ENCODE data around the gene PDLIM7.
"Not testable (repeated sequence)": the region's sequence is repeated elsewhere in the genome, so short reads cannot be mapped to it uniquely, and the experiment has no call there.

PDLIM7 gene

DNA sequence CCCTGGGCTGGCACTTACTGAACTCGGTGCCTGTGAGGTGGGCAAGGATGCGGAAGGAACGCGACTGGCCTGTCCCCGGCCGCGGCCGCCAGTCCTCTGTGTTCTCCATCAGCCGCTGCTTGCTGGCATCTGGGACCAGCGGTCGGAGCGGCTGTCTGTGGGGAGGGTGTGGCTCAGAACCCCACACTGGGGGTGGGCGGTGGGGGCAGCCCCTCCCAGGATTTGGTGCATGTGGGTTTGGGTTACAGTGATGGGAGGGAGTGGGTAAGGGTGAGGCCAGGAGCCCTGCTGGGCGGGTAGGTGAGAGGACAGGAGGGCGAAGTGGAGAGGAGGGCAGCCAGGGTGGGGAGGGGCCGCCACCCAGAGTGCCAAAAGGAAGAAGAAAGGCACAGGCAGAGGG, 6.4 kb downstream of the PDLIM7 start:
- DNase-seq (ENCODE audit: low read depth) = no peak

DNA sequence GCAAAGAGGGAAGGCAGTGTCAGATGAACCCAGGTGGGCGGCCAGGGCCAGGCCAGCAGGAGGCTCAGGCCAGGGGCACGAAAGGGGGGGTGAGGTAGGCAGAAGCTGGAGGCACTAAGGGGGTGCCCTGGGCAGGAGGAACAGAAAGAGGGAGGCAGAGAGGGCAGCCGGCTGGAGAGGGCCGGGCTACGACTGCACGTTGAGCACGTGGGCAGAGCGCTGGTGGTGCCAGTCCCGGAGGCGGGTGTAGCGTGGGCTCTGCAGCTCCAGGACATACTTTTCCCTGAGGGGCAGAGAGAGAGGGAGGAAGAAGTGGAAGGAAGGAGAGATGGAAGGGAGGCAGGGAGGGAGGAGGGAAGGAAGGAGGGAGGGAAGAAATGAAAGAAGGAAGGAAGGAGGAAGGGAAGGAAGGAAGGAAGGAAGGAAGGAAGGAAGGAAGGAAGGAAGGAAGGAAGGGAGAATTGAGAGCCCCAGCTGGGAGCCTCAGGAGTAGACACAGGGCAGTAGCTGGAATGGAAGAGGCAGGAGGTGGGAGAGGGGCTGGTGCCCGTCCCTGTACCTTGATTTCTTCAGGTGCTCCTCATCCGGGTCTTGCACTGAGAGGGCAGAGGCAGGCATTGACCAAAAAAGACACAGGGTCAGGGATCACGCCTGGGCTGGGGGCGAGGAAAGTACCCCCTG, 7.0 kb downstream of the PDLIM7 start:
- no peak for DNase-seq (ENCODE audit: low read depth)

DNA sequence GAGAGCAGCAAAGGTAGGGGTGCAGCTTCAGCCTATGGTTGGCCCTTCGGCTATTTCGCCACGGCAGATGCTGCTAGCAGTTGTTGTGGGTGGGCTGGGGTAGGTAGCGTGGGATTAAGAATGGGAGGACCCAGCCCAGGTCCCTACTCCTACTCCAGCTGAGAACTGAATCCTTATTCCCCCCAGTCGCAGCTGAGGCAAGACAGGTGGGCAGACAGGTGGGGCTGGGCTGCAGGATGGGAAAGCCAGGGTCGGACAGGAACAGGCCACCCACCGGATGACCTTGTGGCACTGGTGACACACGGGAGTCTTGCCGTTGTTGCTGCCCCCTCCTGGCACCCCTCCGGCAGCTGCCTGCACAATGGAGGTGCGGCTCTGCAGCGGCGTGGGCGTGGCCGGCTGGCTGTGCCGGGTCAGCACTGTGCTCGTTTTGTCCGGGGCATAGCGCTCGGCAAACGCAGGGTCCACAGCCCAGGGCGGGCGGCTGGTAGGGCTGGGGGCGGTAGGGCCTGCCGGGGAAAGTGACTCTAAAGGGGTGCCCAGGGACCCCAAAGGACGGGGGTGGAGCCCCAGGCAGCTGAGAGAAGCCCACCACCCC, 8.2 kb downstream of the PDLIM7 start:
- DNase-seq (ENCODE audit: low read depth) = no peak

DNA sequence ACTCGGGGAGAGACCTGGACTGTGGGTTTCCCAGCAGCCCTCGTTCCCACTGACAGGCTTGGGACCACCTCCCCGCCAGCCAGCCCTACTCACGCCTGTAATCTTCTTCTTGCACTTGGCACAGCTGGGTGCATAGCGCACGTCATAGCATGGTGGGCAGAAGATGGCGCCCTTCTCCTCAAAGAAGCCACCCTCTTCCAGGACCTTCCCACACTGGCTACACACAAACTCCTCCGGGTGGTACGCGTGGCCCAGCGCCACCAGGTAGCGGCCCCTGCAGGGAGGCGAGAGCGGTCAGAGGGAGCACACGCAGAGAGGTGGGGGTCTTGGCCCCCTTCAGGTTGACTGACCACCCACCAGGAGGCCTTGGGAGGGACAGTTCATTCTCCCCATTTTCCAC, 9.4 kb downstream of the PDLIM7 start:
- no peak for DNase-seq (ENCODE audit: low read depth)

DNA sequence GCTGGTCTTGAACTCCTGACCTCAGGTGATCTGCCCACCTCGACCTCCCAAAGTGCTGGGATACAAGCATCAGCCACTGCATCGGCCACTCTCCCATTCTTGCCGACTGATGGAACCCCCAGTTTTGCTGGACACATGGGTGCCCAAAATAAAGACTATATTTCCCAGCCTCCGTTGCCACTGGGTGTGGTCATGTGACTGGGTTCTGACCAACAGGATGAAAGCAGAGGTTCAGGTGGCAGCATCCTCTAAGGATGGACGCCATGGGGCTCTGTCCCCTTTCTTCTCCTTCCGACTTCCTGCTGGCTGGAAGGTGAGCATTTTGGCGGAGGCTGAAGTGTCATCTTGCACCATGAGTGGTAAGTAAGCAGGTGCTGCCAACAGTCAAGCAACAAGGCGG, 10.3 kb downstream of the PDLIM7 start:
- no peak for DNase-seq (ENCODE audit: low read depth)

DNA sequence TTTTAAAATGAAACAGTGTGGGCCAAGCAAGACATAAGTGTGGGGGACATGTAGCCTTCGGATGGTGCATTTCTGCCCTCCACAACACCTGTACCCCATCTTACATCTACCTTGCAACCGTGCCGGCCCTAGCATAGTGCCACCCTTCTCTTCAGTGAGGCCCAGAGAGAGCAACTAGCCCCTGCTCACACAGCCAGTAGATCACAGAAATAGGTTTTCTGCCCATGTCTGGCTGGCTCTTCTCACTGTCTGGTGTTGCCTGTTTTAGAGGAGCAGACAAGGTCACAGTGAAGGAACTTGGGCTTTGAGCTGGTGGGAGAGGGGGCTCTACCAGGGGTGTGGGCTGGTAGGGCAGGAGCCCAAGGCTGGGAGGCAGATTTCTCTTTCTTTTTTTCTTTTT, 11.1 kb downstream of the PDLIM7 start:
- DNase-seq (ENCODE audit: low read depth) = no peak

DNA sequence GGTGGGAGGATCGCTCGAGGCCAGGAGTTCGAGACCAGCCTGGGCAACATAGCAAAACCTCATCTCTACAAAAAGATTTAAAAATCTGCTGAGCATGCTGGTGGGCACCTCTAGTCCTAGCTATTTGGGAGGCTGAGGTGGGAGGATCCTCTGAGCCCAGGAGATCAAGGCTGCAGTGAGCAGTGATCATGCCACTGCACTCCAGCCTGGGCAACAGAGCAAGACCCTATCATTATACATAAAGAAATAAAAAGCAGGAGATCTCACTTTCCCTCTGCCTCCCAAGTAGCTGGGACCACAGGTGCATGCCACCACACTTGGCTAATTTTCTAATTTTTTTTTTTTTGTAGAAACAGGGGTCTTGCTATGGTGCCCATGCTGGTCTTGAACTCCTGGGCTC, 11.7 kb downstream of the PDLIM7 start:
- not testable (repeated sequence) for DNase-seq (ENCODE audit: low read depth)

DNA sequence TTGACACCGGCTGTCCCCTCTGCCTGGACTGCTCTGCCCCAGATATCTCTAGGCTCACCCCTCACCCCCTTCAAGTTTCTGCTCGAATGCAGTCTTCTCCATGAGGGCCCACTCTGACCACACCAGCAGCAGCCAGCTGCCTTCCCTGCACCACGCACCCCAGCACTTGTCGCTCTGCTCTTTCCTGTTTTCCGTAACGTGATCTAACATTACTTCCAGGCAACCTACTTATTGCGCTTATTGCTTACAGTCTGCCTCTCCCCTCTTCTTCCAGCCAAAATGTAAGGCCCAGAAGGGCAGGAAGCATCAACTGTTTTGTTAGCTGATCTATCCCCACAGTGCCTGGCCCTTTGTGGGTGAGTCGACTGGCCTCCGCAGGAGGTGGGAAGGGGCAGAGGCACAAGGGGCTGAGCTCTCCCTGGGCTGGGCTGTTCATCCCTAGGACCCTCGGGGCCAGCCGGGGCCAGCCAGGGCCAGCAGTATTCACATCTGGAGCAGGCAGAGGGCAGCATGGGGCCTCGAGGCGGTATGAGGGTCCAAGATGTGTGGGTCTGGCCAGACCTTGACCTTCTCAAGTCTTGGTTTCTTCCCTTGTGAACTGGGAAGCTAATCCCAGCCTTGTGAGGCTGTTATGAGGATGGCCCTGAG, 12.4 kb downstream of the PDLIM7 start:
- DNase-seq (ENCODE audit: low read depth) = no peak

DNA sequence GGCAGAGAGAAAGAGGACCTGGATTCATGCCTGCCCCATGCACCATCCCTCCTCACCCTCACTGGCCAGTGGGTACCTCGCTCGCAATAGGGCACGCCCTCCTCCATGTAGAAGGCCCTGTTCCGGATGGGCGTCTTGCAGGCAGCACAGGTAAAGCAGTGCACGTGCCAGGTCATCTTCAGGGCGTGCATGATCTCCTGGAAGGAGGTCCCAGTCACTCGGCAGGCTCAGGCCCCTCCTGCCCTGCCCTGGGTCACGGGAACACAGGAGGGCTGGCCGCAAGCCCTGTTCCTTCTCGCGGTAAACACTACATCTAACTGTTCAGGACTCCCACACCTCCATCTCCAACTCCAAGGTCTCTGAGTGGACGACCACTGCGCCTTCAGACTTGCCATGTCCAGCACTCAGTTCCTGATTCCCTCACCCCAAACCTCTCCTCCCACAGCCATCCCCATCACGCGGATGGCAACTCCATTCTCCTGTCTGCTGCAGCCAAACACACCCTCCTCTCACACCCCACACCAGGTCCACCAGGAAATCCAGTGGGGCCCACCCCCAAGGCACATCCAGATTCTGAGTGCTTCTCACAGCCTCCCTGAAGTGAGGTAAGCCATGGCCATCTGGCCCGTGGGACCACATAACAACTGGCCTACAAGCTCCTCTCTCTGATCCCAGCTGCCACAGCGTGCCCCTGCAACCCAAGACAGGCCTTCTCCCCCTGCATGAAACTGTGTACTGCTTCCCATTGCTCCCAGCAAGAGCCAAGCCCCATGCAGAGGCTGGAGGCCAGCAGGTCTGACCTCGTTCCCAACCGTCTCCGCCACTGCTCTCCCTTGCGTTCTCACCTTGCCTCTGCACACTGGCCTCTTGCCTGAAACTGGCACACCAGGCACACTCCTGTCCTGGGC, 13.2 kb downstream of the PDLIM7 start:
- no peak for DNase-seq (ENCODE audit: low read depth)

DNA sequence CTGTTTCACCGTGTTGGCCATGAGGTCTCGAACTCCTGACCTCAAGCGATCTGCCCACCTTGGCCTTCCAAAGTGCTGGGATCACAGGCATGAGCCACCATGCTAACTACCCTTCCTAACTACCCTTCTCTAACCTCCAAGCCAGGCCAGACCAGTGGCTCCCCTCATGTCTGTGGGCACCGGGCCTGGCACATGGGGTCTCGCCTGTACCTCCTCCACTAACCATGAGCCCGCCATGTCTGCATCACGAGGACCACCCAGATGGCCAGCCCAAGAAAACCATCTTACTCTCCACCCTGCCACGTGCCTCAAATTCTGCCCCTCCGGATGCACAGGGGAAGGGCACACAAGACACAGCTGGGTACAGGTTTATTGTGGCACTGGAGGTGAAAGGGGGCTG, 14.4 kb downstream of the PDLIM7 start:
- no peak for DNase-seq (ENCODE audit: low read depth)

DNA sequence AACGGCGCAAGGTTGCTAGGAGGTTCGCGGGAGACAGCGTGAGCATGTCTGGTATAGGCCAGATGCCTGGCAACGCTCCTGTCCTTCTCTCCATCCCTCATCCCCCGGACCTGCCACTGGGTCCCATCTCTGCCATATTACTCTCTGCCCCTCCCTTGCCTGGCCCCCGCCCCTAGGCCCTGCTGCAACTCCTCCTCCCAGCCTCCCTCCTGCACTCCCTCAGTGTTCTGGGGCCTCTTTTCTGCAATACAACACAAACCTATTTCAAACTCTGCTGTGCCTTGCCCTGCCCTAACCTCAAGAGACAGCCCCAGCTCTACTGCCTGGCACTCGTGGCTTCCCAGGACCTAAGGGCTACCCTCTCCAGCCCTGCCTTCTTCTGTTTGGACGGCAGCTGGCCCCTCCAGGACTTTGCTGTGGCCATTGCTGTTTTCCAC, 15.0 kb downstream of the PDLIM7 start:
- no peak for DNase-seq (ENCODE audit: low read depth)

DNA sequence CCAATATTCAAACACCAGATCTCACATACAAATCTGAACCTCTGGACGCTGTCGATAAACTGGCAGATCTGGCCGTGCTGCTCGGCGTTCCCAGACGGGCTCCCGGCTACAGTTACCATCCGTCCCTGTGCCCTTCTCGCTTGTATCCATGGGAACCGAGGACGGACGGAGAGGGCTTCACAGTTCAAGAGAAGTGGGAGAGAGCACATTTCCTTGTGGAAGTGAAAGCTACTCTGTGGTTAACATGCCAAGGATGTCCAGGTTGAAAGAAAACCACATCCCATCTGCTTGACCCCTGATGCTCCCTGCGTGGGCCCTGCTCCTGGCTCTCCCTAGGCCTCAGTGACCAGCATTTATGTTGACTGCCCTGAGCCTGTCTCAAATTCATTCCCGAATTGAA, 17.6 kb downstream of the PDLIM7 start:
- DNase-seq (ENCODE audit: low read depth) = no peak

DNA sequence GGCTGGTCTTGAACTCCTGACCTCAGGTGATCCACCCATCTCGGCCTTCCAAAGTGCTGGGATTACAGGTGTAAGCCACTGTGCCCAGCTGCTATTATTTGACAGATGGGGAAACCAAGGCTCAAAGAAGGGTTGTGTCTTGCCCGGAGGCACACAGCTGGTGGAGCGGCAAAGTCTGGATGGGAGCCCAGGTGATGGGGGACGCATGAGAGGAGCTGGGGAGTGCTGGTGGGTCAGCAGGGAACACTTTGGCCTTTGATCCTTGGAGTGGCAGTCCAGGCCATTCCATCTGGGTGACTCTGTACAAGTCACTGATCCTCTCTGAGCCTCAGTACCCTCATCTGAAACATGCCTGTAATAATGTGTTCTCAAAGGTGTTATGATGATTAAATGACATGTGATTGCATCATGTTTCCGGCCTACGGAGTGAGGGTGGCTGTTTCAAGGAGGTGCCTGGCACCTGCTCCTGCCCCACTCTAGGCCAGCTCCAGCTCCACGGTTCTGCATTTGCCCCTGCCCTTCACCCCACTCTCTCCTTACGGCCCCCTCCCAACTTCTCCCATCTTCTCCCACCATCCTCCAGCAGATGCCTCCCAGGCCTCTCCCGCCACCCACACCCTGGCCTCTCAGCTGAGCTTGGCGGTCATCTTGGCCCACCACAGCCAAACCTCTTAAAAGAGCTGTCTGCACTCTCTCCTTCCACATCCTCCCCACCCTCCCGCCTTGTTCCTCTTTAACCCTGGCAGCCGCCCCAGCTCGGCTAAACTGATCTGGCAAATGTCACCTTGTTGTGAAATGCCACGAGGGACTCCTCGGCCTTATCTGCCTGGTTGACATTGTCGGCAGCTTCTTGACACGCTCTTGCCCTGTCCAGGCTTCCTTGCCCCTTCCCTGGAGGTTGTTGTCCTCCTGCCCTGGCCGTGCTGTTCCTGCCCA, 18.4 kb downstream of the PDLIM7 start:
- no peak for DNase-seq (ENCODE audit: low read depth)

DNA sequence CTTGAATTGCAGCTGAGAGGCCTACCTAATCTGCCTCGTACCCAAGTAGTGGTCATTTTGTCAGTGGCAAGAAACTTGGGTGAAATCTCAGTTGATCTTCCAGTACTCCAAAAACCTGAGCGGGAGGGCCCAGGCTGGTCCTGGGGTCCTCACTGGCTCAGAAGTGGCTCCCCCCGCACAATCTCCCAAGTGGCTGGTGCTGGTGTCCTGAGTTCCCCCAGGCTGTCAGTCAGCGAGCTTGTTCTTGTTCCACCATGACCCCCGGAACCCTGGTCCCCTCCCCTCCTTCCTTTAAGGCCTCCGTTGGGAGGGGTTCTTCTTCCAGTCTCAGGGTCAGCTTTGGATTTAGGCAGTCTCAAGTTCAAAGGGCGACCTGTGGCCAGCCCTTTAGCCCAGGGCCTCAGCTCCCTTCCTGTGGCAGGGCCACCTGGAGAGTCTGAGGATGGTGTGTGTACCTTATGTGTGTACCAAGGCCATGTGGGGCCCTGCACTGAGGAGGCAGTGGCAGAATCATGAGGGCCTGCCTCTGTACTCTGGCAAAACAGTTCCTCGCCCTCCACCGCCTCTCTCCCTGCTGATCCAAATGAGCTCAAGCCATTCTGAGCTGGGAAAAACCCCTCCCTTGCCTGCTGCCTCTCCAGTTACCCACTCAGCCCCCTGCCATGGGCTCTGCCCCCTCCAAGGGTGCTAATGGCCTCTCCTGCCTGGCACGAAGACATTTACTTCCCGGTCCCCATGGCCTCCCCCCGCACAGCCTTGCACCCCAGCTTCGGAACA, 19.5 kb downstream of the PDLIM7 start:
- no peak for DNase-seq (ENCODE audit: low read depth)

DNA sequence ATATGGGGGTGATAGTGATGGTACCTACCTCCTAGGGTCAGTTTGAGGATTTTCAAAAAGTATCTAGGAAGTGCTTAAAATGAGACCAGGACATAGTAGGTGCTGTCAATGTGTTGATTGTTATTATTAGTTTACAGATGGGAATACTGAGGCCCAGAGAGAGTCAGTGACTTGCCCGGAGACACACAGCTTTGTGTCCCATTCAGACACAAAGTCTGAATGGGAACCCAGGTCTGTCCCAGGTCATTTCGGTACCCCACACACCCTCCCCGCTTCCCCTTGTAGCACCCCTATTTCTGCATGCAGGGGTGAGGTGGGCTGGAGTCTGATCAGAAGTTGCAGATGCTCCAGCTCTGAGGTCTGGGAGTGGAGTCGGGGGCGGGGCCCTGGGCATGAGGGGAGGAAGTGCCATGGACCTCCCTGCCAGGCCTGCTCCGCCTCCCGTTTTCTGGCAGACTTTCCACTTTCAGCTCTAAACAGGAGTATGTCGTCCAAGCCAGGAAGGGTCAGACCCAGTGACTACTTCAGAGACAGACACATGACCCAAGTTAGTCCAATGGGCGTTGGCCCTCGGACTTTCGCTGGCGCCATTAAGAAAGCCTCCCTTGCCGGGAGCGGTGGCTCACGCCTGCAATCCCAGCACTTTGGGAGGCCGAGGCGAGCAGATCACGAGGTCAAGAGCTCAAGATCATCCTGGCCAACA, 20.7 kb downstream of the PDLIM7 start:
- no peak for DNase-seq (ENCODE audit: low read depth)

DNA sequence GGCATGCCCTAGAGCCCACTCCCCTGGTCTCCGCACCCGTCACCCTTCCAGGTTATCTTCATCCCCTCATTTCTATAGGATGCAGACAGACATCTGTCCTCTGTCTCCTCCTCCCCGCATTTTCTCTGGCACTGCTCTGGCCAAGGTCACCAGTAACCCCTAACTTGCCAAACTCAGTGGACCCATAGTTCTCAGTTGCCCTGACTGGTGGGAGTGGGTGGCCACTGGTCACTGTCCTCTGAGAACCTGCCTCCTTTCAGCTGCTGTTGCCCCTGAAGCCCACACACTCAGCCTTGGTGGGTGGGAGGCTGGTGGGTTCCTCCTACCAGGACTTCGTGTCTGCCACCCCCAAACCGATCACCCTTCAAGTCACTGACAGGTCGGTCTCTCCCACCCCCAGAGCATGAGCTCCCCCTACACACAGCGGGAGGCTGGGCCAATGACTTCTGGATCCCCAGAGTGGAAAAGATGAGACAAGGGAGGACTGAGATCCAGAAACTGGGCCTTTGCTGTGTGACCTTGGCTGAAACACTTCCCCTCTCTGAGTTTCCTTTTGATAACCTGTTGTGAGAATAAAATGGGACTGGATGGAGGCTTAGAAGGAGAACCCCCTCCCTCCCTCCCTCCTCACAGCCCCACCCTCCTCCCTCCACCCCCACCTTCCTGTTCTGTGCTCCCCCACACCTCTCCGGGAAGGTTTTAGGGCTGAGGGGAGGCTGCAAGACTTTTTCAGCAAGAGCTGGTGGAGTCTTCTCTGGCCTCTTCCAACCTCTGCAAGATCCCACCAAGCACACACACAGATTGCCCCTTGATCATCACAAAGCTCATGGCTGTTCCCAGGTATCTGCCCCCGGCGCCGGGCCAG, 21.6 kb downstream of the PDLIM7 start:
- DNase-seq (ENCODE audit: low read depth) = no peak

DNA sequence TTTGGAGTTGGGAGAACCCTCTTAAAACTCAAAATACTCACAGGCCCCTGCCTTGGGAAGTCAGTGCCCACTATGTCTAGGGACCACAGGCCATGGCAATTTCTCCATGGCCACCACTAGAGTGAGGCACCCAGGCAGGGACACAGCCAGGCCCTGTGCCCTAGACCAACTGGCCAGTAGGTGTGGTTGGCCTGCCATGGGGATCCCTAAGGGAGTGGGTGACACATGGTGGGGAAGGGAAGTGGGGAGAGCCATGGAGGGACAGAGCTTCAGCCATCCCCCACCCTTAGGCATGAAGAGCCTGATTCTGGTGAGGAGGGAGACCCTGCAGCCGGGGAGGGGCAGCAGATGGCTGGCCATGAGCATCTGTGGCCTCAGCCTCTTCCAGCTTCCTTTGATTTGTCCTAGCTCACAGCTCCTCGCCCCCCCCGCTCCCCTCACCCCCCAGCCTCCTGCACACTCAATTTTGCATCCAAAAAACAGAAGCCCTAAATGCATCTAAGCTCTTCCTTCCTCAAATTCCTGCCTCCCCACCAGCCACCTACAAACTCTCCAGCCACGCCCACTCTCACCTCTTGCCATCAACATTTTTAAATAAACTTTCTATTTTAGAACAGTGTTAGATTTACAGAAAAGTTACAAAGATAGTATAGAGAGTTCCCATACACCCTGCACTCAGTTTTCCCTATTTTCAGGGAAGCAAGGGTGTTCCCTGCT, 22.4 kb downstream of the PDLIM7 start:
- no peak for DNase-seq (ENCODE audit: low read depth)

DNA sequence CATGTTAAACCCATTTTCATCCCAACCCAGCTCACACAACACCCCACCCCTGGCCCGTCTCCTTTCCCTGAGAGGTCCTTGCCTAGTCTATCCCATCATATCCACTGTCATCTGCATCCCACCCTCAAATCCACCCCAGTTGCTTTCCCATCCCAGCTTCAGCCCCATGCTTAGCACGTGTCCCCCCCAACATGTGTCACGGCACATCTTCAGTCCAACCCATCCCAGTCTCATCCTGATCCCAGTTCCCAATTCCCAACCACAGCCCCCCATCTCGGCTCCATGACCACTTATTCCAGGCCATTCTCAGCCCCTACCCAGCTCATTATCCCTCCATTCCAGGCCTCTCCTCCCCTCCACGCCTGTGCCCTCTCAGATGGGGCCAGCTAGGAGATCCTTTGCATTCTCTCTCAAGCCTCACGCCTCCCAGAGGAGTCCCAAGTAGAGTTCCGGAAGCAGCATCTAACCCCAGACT, 23.4 kb downstream of the PDLIM7 start:
- no peak for DNase-seq (ENCODE audit: low read depth)

Data from stimulated activated CD8-positive, alpha-beta memory T cell treated with anti-CD3 and anti-CD28 coated beads, Interleukin-12 subunit alpha, Interleukin-12 subunit beta, amount 100 ng/mL, for 1 hour (primary cell).